Heart right ventricle (tissue), 16 donors: ENCODE measurements around the gene EIPR1. TPM values are rescaled to one million over a fixed set of nuclear protein-coding genes. Genes with fewer than 3 reads are reported as not detected.

Source experiments
- ATAC-seq, 8 donors: fragments of 200-7000 bp; cut with Tn5 transposase; one replicate each; pipeline ENCODE4 v1.9.1; 2020; ENCODE audit warnings: mild to moderate bottlenecking in 8 of 8, moderate library complexity in 8 of 8, moderate number of reproducible peaks in 1 of 8
- DNase-seq, 2 donors: peaks; one replicate each; pipeline ENCODE4 v3.0.0-alpha.2; 2020
- H3K27ac ChIP-seq, 10 donors: fragments of 200-600 bp; sonication (generic) in 2 of 10; one replicate each; pipeline versions ENCODE4 v1.5.0 to v1.8.0; 2020 to 2022; ENCODE audit warnings: mild to moderate bottlenecking in 3 of 10
- H3K27me3 ChIP-seq, 7 donors: fragments of 200-600 bp; one replicate each; pipeline ENCODE4 v1.8.0; 2021 to 2022; ENCODE audit warnings: mild to moderate bottlenecking in 2 of 7
- H3K36me3 ChIP-seq, 9 donors: fragments of 200-600 bp; sonication (generic) in 1 of 9; one replicate each; pipeline versions ENCODE4 v1.5.0 to v1.8.0; 2020 to 2022; ENCODE audit warnings: mild to moderate bottlenecking in 2 of 9
- H3K4me1 ChIP-seq, 9 donors: fragments of 200-600 bp; sonication (generic) in 1 of 9; one replicate each; pipeline versions ENCODE4 v1.5.0 to v1.8.0; 2020 to 2022; ENCODE audit warnings: mild to moderate bottlenecking in 4 of 9
- H3K4me3 ChIP-seq, 10 donors: fragments of 200-600 bp; sonication (generic) in 2 of 10; one replicate each; pipeline versions ENCODE4 v1.5.0 to v1.8.0; 2020 to 2022; ENCODE audit warnings: mild to moderate bottlenecking in 7 of 10, moderate library complexity in 2 of 10
- H3K9me3 ChIP-seq, 11 donors: fragments of 200-600 bp in 10 of 11; sonication (generic) in 2 of 11; one replicate each; pipeline versions ENCODE4 v1.5.0 to v1.8.0; 2013 to 2022; ENCODE audit warnings: mild to moderate bottlenecking in 2 of 11, control low read depth in 1 of 11, moderate library complexity in 1 of 11
- CTCF ChIP-seq, 9 donors: fragments of 200-600 bp; sonication (generic) in 2 of 9; IDR thresholded peaks; one replicate each; pipeline versions ENCODE4 v1.5.0 to v1.8.0; 2021 to 2022; ENCODE audit warnings: antibody characterized with exemption in 9 of 9, mild to moderate bottlenecking in 5 of 9, moderate library complexity in 1 of 9
- WGBS, 2 donors: extraction: QIAGEN DNeasy Blood & Tissue Kit; methylation state at CpG; one replicate each; pipeline ENCODE4 v1.1.7; 2013; ENCODE audit warnings: inconsistent platforms in 1 of 2; 5-methylcytosine and 5-hydroxymethylcytosine counted together
- intact Hi-C, 10 donors: fragments of 100-400 bp; cut with DNase I; formaldehyde crosslinking; loops; one replicate each; pipeline versions ENCODE4 v1.11.1 to v1.14.2; 2022
- polyA plus RNA-seq, 2 donors: library from polyadenylated mRNA; stranded (reverse); fragments of 200-250 nt; gene quantifications; one replicate each; pipeline ENCODE4 v1.2.3, GENCODE V29; 2013
- total RNA-seq, 10 donors: library from RNA; stranded (reverse); fragmentation: NEBNext Ultra II Directional in 3 of 10; extraction: Animal tissue kit (Norgen Biotek cat#: 25700) in 3 of 10; gene quantifications; one replicate each; pipeline versions ENCODE4 v1.2.1 to v1.2.4, GENCODE V29; 2021 to 2023
- donor health status: Arrhythmogenic right ventricular cardiomyopathy.
- donor health status: ischemic (EF 13 %, LVEDD 7.1; RV severe dilation, severe dysfunction).
- donor health status: healthy with polysubstance abuse.
- donor health status: DM: no; HTN: yes; CAD: no.
- donor health status: DM: no; HTN: no; CAD: no.
- donor health status: ischemic (EF 25% LVEDD 6.9; RV normal size, moderate dysfunction).
- donor health status: ischemic (EF 25% LVEDD 5.7; RV mildly dilated, moderate dysfunction).
- donor health status: healthy.
- donor health status: DM: yes; HTN: yes; CAD: no.
- donor health status: Ischemic cardiomyopathy.
- donor health status: ischemic (EF 35%, LVEDD 5.7; RV mildly dilated, moderate dysfunction).
- donor health status: nonischemic (EF 11% LVEDD 7.7; RV severe dilation, severe dysfunction).
- donor health status: DM: yes; HTN: yes; CAD: no.
- donor health status: PGD.
- donor health status: ischemic (EF 29% LVEDD 5.4; RV normal size, mild dysfunction).
- donor health status: nonischemic (EF 23%, LVEDD 6.1; RV moderate dilation, normal function).

The EIPR1 gene
- total and polyA plus RNA-seq, 12 donors: 6.8 to 22.3 (median 12.0) TPM

GRCh38 chr2:3265981-3266924, 111.4 kb downstream of the EIPR1 start:
- H3K4me3 ChIP-seq: no peak overlapping the region
- intact Hi-C loops: no loop called here
- H3K9me3 ChIP-seq: peaks cover 0 to 4% (median 0%) of the 10 kb centered on the region in 11 donors
- no peaks in the 10 kb centered on the region for H3K27me3 ChIP-seq
- no peak for TF ChIP-seq CTCF (IDR thresholded peaks at IDR 0.05)
- no peak for ATAC-seq
- H3K27ac ChIP-seq: no peak overlapping the region
- no peak for DNase-seq
- H3K4me1 ChIP-seq: peaks cover 0 to 7% (median 0%) of the 10 kb centered on the region in 9 donors
- no peaks in the 10 kb centered on the region for H3K36me3 ChIP-seq
- WGBS, 2 donors: 83 to 88% methylated on average over 20 of the region's 20 CpGs

- Histone ChIP-seq H3K4me3 (no peak overlapping the region), H3K27ac (no peak overlapping the region), H3K4me1 (peaks cover 0 to 7% (median 0%) of the 10 kb centered on the region in 9 donors), H3K27me3 (no peaks in the 10 kb centered on the region), H3K9me3 (no peaks in the 10 kb centered on the region), H3K36me3 (no peaks in the 10 kb centered on the region)
- WGBS, 2 donors: 87 to 91% methylated on average over 8 of the region's 8 CpGs
- no peak for DNase-seq
- intact Hi-C loops: no loop called here
- no peak for TF ChIP-seq CTCF (IDR thresholded peaks at IDR 0.05)
- no peak for ATAC-seq
Measured at GRCh38 chr2:3265471-3265870, 112.1 kb downstream of the EIPR1 start.

- Histone ChIP-seq H3K27ac (no peak overlapping the region), H3K4me3 (no peak overlapping the region), H3K27me3 (no peaks in the 10 kb centered on the region), H3K36me3 (no peaks in the 10 kb centered on the region), H3K4me1 (peaks cover 0 to 7% (median 0%) of the 10 kb centered on the region in 9 donors), H3K9me3 (no peaks in the 10 kb centered on the region)
- DNase-seq (no peak), ATAC-seq (peak in 4 of 8 donors; percentile 41 to 61 (median 47))
- no peak for TF ChIP-seq CTCF (IDR thresholded peaks at IDR 0.05)
- 56 to 68% methylated on average over 12 of the region's 12 CpGs for WGBS, 2 donors
- intact Hi-C loops: no loop called here
Measured at GRCh38 chr2:3264010-3264744, 113.4 kb downstream of the EIPR1 start.

GRCh38 chr2:3263487-3263886, 114.1 kb downstream of the EIPR1 start:
- Histone ChIP-seq H3K9me3 (no peaks in the 10 kb centered on the region), H3K36me3 (no peaks in the 10 kb centered on the region), H3K4me3 (no peak overlapping the region), H3K27me3 (no peaks in the 10 kb centered on the region), H3K27ac (no peak overlapping the region), H3K4me1 (peaks cover 0 to 7% (median 0%) of the 10 kb centered on the region in 9 donors)
- intact Hi-C loops: no loop called here
- no peak for DNase-seq
- TF ChIP-seq CTCF (IDR thresholded peaks at IDR 0.05): no peak
- ATAC-seq: no peak
- 97 to 98% methylated on average over 16 of the region's 16 CpGs for WGBS, 2 donors
